HG02973 (cell line): ENCODE measurements around the gene IL5.
A peak's percentile ranks its signal among the peaks of the same experiment; 100 is the strongest.
"Not testable (repeated sequence)": the region's sequence is repeated elsewhere in the genome, so short reads cannot be mapped to it uniquely, and the experiment has no call there.

Source experiments
- ATAC-seq: cut with Tn5 transposase; IDR thresholded peaks from one replicate; pipeline ENCODE4 v1.9.1; 2021; ENCODE audit warnings: moderate library complexity; ENCODE audit not compliant: unreplicated experiment

The IL5 gene

DNA sequence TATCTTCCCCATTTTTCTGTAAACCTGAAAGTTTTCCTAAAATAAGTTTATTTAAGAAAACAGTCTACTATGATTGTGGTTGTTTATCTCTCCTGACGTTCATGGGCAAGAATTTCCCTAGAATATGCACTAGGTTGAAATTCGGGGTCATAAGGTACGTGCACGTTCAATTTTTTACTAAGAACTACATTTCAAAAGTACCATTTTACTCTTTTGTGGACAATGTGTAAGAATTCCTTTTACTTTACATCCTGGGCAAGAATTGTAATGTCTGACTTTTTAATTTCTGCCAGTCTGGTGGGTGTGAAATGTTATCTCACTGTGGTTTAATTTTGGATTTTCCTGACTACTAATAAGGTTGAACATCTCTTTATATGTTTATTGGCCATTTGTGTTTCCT, 12.4 kb downstream of the IL5 start:
- ATAC-seq: no peak

DNA sequence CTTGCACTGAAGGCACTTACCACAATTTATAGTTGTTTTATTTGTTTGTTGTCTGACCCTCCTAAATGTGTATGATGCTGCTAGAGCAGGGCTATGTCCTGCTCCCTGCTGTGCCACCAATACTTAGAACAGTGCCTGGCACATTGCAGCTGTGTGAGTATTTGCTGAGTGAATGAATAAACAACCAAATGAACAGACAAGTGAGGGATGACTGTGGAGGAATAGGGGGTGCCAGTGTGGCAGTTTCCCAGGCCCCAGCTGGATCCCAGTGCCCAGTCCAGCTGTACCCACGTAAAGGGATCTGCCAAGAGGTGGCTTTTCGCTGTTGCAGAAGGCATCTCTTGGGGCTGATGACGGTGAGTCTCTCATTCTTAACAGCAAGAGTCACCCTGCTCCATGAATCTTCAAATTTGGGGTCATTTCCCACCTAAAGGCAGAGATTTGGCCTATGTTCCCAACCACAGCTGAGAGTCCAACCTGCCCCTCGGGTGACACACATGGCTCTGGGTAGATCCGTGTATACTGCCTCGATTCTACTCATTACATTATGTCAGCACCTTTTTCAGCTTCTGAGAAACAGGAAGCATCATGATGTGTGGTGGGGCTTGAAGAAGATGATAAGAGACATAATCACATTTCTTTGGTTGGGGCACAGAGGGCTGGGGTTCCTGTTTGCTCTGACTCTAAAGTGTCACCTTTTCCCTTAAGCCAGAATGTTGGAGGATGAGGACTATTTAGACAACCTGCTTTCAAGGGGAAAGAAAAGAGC, 14.3 kb downstream of the IL5 start:
- ATAC-seq: no peak

DNA sequence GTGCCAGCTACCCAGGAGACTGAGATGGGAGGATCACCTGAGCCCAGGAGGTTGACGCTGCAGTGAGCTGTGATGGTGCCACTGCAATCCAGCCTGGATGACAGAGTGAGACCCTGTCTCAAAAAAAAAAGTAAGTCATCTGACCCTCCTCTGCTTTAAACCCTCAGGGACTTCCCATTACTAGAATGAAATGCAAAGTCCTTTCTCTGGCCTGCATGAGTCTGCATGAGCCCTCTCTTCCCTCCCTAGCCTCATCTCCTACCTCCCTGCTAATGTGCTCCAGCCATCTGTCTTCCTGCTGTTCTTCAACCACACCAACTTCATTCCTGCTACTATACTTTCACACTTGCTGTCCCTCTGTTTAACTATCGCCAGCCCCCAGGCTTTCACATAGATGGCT, 15.3 kb downstream of the IL5 start:
- no peak for ATAC-seq

DNA sequence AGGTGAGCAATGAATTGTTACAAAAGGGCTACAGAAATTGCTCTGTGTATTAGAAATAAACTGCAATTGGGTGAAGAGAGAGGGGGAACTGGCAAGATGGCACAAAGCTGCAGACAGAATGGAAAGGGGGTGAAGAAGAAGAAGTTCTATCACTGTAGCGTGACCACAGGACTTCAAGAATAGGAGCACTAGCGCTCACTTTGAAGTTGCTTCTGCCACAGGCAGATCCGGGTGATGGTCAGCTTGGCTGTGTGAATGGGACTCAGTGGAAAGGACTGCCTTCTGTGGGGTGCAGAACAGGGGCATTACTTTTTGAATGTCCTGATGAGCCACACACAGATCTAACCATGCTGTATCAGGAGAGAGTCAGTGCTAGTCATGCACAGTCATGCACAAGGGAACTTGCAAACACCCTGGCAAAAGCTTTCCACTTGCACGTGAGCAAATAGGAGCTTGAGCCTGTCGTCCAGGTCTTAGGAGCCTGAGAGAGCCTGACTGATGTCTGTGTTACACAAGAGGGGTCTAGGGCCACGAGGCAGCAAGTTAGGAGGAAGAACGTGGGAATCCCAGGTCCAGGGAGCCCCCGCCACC, 16.3 kb downstream of the IL5 start:
- no peak for ATAC-seq

DNA sequence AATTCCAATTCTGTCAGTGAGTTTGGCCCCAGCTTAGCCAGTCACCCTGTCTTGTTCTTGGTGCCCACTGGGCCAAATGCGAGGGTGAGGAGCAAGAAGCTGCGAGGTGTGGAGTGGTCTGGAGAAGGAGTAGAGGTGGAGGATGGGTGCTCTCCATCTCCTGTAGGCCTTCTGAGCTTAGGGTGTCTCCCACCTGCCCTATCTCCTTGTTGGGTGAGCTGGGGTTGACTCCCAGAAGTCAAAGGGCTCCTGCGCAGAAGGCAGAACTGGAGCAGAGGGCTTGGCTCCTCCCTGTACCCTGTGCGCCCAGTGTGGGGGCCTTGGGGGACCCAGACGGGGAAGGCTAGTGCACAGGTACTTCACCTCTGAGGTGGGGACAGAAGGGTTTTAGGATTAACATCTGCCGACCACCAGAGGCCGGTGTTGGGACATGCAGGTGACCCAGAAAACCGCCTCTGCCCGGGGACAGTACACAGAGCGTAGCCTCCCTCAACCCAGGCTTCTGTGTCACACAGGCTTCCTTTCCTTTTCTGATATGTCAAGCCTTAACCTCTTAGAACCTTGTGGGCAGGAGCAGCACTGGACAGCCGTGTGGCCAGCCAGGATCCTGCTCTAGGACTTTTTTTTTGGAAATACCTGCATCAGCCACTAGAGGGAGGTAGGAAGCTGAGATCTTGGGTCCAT, 16.9 kb downstream of the IL5 start:
- no peak for ATAC-seq

DNA sequence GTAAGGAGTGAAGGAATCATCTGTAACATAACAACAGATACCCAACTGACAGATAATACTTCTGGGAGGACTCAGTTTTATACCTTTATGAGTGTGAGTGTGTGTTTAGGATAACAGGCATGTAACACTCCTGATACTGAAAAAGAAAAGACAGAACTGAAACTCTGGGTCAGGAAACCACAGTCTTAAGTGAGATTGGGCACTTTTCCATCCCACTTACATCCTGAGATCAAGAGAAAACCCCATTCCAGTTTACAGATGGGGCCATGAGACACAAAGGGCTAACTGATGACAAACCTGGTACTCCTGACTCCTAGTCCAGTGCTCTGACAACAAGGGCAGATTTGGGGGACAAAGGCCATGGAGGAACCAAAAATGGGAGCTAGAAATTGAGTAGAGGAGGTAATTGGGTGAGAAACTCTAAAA, 18.0 kb downstream of the IL5 start:
- ATAC-seq: peak; percentile 71

DNA sequence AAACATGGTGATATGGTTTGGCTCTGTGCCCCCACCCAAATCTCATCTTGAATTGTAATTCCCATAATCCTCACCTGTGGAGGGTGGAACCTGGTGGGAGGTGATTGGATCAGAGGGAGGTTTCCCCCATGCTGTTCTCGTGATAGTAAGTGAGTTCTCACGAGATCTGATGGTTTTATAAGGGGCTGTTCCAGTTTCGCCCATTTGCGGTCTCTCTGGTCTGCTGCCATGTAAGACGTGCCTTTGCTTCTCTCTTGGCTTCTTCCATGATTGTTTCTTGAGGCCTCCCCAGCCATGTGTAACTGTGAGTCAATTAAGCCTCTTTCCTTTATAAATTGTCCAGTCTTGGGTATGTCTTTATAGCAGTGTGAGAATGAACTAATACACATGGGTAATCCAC, 18.4 kb downstream of the IL5 start:
- ATAC-seq: not testable (repeated sequence)

DNA sequence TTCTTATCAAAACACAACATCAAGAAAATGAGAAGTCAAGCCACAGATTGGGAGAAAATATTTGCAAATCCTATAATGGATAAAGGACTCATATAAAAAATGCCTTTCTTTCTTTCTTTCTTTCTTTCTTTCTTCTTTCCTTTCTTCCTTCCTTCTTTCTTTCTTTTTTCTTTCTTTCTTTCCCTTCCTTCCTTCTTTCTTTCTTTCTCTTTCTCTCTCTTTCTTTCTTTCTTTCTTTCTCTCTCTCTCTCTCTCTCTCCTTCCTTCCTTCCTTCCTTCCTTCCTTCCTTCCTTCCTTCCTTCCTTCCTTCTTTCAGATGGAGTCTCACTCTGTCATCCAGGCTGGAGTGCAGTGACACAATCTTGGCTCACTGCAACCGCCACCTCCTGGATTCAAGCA, 21.3 kb downstream of the IL5 start:
- ATAC-seq: not testable (repeated sequence)

DNA sequence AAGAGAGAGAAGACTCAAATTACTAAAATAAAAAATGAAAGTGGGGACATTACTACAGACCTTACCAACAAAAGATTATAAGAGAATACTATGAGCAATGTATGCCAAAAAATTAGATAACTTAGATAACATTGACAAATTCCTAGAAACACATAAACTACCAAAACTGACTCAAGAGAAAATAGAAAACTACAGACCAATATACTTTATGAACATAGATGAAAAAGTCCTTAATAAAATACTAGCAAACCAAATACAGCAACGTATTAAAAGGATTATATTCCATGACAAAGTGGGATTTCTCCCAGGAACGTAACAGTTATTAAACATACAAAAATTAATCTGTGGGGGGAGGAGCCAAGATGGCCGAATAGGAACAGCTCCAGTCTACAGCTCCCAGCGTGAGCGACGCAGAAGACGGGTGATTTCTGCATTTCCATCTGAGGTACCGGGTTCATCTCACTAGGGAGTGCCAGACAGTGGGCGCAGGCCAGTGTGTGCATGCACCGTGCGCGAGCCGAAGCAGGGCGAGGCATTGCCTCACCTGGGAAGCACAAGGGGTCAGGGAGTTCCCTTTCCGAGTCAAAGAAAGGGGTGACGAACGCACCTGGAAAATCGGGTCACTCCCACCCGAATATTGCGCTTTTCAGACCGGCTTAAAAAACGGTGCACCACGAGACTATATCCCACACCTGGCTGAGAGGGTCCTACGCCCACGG, 29.5 kb downstream of the IL5 start:
- ATAC-seq: not testable (repeated sequence)

DNA sequence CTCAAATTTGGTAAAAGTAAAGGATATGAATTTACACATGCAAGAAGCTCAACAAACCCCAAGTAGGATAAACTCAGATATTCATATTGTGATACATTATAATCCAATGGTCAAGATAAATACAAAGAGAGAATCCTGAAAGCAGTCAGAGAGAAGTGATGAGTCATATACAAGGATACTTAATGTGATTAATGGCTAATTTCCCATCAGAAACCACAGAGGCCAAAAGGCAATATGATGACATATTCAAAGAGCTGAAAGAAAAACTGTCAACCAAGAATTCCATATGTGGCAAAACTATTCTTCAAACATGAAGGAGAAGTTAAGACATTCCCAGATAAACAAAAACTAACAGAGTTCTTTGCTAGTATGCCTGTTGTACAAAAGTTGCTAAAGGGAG, 33.2 kb downstream of the IL5 start:
- no peak for ATAC-seq

DNA sequence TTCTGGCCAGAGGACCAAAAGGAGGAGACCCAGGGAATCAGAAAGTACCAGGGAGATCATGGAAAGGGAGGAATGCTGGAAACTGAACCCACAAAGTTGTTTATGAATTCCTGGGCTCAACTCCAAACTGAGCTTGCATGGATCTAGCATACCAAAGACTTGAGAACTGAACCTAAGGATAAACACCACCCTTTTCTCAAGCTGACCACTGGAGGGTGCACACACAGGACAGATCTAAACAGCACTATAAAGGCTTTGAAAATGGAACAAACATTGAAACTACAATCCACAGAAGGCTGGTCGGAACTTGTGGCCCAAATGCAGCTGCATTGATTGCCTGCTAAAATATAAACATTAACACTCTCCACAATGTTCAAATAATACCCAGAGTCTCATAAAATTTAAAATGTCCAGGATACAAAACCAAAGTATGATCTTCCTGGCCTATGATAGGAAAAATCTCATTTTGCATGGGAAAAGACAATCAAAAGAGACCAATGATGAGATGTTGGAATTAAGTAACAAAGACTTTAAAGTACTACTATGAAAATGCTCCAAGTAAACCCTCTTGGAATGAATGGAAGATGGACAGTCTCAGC, 37.1 kb downstream of the IL5 start:
- ATAC-seq: no peak

DNA sequence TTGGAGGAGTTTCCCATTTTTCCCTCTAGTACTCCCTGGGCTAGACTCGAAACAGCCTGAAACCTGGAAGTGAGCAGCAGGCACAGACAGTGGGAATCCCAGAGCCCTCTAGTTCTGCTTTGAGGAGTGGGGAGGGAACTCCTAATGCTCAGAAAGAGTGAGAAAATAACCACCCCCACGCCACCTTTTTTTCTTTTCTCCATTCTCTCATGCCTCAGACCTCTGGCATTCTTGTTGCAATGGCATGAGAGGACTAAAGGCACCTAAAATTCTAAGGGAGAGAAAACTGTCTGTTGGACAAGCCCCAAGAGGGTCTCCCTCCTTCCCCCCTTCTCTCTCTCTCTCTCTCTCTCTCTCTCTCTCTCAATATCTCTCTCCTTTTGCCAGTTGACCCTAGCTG, 37.7 kb downstream of the IL5 start:
- ATAC-seq: no peak

DNA sequence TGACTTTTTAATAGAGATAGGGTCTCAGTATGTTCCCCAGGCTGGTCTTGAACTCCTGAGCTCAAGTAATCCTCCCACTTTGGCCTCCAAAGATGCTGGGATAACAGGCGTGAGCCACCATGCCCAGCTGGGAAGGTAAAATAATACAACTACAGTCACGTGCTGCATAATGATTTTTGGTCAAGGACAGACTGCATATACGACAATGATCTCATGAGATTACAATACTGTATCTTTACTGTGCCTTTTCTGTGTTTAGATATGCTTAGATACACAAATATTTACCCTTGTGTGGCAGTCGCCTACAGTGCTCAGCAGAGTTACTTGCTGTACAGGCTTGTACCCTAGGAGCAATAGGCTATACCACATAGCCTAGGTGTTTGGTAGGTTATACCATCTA, 38.6 kb downstream of the IL5 start:
- ATAC-seq: no peak

DNA sequence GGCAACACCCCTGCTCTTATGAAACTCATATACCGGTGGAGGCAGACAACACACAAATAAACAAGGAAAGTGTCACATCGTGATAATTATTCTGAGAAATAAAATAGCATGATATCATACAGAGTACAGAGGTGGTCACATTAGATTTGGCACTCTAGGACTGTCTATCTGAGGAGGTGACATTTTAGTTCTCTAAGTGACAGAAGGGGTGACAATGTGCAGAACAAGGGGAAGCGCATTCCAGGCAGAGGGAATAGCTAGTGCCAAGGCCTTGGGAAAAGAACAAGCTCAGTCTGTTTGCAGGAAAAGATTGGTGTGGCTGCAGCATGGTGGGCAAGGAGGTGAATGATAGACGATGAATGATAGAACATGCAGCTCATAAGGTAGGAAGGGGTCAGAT, 40.1 kb downstream of the IL5 start:
- ATAC-seq: no peak

DNA sequence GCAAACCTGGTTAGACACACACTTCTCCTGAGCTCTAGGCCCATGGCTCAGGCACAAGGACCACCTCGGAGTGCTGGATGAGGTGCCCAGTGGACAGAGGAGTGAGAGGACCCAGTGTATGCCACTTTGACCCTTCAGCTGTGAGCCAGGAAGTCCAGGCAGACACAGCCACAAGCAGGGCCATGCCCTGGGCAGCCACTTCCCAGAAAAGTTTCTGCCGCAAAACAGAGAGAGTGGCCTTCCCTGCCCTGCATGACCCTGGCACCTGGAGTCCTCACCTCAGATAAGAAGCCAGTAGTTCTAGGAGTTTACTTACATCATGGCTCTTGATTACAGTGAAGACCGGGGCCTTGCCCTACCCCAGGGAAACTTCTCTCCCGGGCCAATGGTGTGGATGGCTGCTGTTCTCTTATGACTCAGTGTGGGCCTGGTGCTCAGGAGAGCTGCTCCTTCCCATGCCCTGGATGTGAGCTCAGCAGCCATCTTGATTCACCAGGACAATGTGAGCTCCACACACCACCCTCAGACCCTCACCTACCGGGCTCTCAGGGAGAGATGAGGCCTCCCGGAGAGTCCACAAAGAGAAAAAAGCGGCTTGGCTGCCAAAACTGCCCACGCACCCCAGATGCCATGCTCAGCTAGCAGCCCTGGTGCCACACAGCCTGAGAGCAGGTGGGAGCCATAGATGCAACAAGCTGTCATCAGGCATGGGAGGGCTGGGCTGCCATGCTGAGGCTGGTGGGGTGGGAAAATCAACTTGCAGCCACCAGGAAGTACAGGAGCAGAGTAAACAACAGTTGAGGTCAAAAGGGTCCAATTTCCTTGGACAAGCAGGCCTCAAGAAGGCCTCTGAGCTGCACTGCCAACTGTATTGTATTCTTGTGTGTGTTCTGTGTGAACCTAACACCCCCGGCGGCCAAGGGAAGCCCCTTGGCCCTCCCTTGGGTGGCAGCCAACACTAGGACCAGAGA, 41.1 kb downstream of the IL5 start:
- no peak for ATAC-seq

DNA sequence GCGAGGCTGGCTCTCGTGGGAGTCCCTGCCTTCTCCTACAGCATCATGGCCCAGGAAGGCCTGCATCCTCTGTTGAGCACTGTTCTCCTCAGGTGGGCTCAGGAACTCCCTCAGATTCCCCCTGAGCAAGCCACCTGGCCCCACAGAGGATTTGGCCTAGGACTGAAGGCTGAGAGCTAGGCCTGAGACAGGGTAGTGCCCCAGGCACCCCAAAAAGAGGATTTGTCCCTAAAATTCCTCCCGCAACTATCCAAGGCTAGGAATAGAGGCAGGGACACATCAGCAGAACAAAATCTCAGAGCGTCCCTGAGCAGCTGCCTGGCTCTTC, 41.7 kb downstream of the IL5 start:
- ATAC-seq: no peak

DNA sequence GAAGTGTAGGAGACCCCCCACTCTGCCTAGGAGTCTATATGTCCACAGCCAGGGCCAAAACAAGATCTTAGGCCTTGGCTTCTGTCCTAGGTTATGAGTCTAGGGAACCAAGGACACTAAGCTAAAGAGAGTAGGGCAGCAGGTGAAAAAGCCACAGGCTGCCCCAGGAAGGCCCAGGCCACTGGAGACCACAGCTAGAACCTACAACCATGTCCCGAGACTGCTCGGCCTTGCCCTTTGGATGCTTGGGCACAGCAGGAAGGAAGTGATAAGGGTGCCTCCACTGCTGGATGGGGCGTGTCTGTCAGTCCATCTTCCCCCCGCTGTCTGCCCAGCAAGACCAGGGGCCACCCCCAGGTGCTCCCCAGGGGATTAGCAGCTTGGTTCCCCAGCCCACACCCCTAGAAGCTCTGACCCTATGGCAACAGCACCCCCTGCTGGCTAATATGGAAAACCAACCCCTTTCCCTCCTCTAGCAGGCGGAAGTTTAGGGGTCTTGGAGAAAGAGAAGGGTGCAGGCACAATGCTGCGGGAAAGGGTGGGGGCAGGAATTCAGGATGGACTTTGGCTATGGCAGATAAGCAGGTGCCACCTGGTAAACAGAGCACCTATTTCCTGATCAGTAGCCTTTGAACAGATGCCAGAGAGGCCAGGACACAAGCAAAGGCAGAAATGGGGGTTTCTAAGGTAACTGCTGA, 42.2 kb downstream of the IL5 start:
- ATAC-seq: no peak

DNA sequence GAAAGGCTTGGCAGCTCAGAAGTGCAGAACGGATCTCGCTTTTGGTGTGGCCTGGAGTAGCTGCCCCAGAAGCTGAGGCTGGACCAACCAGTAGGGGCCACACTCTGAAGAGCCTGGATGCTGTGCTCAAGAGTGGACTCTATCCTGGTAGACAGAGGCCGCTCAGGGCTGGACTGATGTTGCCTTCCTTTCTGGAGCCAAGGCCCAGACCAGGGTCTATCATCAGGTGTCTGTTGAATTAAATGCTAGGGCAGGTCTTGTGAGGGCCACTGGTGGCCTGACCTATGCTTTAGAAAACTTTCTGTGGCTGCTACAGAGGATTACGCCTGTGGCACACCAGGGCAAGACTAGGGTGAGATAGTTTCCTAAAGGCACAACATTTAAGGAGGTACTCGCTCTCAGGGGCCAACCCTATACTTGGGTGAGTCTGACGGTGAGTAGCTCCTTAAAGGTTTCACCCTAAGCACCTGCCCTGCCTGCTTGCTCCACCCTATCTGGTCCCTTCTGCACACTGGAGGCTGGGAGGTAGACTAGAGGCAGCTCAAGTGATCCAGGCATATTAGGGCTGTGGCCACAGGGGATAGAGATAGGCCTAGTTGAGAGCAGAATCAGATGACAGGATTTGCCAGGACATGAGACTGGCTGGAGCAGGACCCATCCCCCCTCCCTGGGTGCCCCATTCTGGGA, 42.9 kb downstream of the IL5 start:
- ATAC-seq: no peak
